DMS 273 (cell line): ENCODE results near the gene PKN1.
A peak's percentile ranks its signal among the peaks of the same experiment; 100 is the strongest.

ENCODE experiments used
- DNase-seq: peaks from one replicate; lab custom pipeline; 2025; ENCODE audit not compliant: unreplicated experiment; lab: John Stamatoyannopoulos, UW

Gene PKN1

GRCh38 chr19:14510311-14511228 lies 77.5 kb downstream of the PKN1 start:
- DNase-seq: no peak

DNA sequence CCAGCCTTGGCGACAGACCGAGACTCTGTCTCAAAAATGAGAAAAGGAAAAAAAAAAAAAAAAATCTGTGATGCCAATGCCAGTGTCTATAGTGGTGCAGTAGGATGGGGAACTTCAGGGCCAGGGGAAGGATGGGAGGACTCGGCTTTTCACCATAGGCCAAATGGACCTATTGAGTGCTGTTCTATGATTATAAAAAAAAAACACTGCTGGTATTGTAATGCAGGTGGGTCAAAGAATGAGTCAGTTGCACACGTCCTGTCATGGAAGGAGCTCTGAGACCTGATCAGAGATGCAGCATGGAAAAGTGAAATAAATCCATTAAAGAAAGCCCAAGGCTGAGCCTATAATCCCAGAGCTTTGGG lies 78.1 kb downstream of the PKN1 start:
- no peak for DNase-seq

DNA sequence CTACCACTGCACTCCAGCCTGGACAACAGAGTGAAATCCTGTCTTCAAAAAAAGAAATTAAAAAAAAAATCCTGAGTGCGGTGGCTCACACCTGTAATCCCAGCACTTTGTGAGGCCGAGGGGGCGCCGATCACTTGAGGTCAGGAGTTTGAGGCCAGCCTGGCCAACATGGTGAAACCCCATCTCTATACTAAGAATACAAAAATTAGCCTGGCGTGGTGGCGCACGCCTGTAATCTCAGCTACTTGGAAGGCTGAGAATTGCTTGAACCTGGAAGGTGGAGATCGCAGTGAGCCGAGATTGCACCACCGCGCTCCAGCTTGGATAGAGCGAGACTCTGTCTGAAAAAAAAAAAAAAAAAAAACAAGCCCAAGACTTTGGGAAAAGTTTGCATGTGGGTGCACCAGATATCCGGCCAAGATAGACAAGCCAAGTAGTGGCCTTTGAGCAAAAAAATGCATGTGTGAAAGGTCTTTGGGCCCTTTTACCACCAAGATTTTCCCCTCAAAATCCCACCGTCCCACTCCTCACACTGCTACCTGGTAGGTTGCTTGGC lies 79.4 kb downstream of the PKN1 start:
- DNase-seq: no peak

DNA sequence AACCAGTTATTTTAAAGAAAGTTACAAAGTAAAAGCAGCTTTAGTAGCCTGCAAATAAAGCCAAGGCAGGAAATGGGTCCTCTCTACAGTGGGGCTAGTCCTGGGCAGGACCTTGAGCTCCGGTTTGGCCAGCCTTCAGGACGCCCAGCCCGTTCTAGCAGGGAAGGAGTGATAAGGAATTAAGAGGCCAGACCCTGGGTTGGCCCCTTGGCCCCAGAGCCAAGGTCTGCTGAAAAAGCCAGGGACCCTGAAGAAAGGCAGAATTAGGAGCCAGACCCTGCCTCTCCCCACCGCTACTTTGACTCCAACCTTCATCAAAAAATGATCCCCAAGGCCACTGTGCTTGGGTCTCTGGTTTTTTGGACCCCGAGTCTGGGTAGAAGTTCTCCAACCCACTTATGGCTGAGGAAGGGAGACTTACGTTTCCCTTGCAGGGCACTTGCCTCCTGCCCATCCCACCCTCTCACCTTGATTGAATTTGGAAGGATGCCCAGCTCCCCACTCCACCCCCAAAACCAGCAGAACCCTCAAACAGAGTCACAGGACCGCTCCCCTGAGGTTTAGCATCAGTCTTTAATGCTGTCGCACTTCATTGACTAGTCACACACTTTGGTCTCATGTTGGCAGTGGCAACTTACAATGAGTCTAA lies 81.2 kb downstream of the PKN1 start:
- no peak for DNase-seq

- DNase-seq: no peak
Observed at GRCh38 chr19:14515501-14516047, 82.5 kb downstream of the PKN1 start.

DNA sequence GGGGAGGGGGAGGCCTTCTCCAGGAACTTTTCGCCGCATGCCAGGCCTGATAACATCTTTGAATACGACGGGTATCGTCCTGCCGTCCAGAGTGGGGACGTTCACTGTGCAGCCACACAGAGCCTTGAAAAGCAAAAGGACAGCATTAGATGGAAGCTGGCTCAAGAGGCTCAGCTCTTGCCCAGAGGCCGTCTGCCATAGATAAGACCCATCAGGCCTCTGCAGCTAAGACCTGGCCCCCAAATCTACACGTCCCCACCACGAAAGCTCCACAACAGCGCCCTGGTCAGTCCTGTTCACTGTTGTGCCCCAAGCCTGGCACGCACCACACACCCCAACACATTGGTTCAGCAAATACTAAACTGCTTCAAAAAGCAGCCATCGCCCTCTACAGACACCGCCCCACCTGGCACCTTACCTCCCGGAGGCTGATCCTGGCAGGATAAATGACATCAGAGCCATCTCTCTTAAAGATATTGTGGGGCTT lies 83.0 kb downstream of the PKN1 start:
- DNase-seq: no peak

DNA sequence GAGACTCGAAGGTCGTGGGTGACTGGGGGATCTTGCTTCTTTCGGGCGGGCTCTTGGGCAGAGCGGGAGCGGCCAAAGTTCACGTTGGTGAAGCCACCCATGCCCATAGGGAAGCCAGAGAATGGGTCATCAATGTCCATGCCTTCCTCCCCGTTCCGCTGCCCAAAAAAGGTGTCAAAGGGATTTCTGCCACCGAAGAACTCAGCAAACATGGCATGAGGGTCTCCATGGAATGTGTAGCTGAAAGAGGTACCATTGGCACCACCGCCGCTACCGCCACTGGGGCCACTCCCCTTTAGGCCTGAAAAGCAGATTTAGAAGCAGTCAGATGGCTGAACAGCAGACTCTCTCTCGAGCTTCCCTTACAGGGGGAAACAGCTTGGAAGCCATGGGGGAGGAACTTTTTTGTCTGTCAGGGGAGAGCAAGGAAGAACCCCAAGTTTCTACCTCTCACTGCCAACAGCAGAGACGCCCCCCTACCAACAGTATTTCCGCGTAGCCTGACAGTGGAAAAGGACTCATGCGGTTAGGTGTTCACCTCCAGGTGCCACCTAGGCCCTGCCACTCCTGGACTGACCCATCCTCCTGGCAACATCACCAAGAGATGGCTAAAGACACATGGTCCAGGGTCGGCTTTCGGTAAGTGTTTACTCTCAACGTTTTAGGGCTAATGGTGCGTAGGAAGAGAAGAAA lies 83.8 kb downstream of the PKN1 start:
- DNase-seq: no peak

GRCh38 chr19:14517446-14517839 lies 84.3 kb downstream of the PKN1 start:
- DNase-seq: peak; percentile 61

DNA sequence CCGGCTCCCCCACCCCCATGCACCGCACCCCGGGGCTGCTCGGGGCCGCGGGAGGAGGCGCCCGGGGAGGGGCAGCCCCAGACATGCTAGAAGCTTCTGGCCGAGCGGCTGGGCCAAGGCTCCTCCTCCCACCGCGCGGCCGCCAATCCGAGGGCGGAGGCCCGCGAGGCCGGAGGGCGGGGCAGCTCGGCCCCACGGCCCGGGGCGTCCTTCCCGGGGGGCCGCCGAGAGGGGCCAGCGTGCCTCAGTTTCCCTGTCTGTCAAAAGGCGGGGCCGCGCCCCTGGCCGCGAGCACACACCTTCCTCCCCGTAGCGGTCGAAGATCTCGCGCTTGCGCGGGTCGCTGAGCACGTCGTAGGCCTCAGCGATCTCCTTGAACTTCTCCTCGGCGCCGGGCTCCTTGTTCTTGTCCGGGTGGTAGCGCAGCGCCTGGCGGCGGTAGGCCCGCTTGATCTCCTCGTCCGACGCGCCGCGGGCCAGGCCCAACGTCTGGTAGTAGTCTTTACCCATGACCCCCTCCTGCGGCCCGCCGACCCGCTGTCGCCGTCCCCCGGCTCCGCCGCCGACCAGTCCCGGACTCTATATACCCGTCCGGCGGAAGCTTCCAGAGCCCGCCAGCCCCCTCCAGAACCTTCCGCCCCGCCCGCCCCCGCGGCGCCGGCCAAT lies 84.9 kb downstream of the PKN1 start, which contains the start of gene DNAJB1:
Gene DNAJB1 (minus strand): TSS at position 558 of the 666 bp plus-strand sequence. CDS start 48 bp downstream, at position 510.
- DNase-seq: peak; percentile 84

- no peak for DNase-seq
Observed at GRCh38 chr19:14519245-14519859, 86.2 kb downstream of the PKN1 start.

GRCh38 chr19:14519860-14520407 lies 86.8 kb downstream of the PKN1 start:
- DNase-seq: peak; percentile 32

DNA sequence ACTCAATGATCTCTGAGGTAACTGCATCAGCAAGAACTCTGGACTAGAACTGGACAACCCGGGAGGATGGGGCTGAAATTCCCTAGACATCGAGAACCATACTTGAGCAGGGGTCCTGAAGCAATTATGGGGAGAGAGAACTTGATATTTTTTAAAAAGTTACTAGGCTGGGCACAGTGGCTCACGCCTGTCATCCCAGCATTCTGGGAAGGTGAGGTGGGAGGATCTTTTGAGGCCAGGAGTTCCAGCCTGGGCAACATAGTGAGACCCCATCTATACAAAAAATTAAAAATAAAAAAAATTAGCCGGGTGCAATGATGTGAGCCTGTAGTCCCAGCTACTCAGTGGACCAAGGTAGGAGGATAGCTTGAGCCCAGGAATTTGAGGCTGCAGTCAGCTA lies 87.4 kb downstream of the PKN1 start:
- DNase-seq: no peak
